K562 (cell line): ENCODE results near the gene INHBE. TPM values are rescaled to one million over a fixed set of nuclear protein-coding genes. Genes with fewer than 3 reads are reported as not detected.

ENCODE experiments used
- CBX2 ChIP-seq: fragments of 200-600 bp; sonication (generic); IDR thresholded peaks from one replicate; pipeline ENCODE4 v1.6.1; 2012; ENCODE audit warnings: mild to moderate bottlenecking, low read length, inconsistent platforms; ENCODE audit not compliant: insufficient read depth, poor library complexity, severe bottlenecking
- CREBBP ChIP-seq: IDR thresholded peaks from one replicate; pipeline ENCODE4 v1.6.1; 2012; ENCODE audit warnings: low read depth, mild to moderate bottlenecking, control low read depth, inconsistent platforms, low read length
- E2F6 ChIP-seq, 2 experiments: IDR thresholded peaks; 2 replicates each; pipeline ENCODE4 v1.6.1; 2011; ENCODE audit warnings: borderline replicate concordance in 1 of 2, control low read depth in 1 of 2, low read depth in 1 of 2, low read length in 1 of 2, mild to moderate bottlenecking in 1 of 2, mixed read lengths in 1 of 2, moderate library complexity in 1 of 2; ENCODE audit not compliant: insufficient read depth in 1 of 2, insufficient read length in 1 of 2, poor library complexity in 1 of 2, severe bottlenecking in 1 of 2; ENCODE audit errors: extremely low read depth in 1 of 2
- EHMT2 ChIP-seq: fragments of 450-650 bp; IDR thresholded peaks from 2 replicates; pipeline ENCODE4 v1.6.1; 2018; ENCODE audit warnings: antibody characterized with exemption
- ETV1 ChIP-seq: fragments of 450-650 bp; conservative IDR thresholded peaks from 2 replicates; pipeline ENCODE4 v1.6.1; 2016; ENCODE audit warnings: missing genetic modification characterization, control low read depth, low read depth, missing compliant biosample characterization
- FIP1L1 ChIP-seq: fragments of 200-400 bp; formaldehyde crosslinking; IDR thresholded peaks from 2 replicates; pipeline ENCODE4 v1.6.1; 2018; ENCODE audit warnings: mild to moderate bottlenecking, low read depth, low read length; ENCODE audit not compliant: poor library complexity, severe bottlenecking
- GABPB1 ChIP-seq: sonication (generic); formaldehyde crosslinking; IDR thresholded peaks from 2 replicates; pipeline ENCODE4 v1.8.0; 2022; ENCODE audit warnings: mild to moderate bottlenecking, missing genetic modification reagents
- HDAC2 ChIP-seq: fragments of 450-650 bp; IDR thresholded peaks from 2 replicates; pipeline ENCODE4 v1.6.1; 2016; ENCODE audit warnings: mild to moderate bottlenecking
- HDAC3 ChIP-seq: fragments of 450-650 bp; IDR thresholded peaks from 2 replicates; pipeline ENCODE4 v1.6.1; 2018; ENCODE audit warnings: borderline replicate concordance, mild to moderate bottlenecking, moderate library complexity; ENCODE audit not compliant: partially characterized antibody
- HMBOX1 ChIP-seq: sonication (generic); IDR thresholded peaks from 2 replicates; pipeline ENCODE4 v1.6.1; 2016
- HNRNPL ChIP-seq: fragments of 200-400 bp; formaldehyde crosslinking; IDR thresholded peaks from 2 replicates; pipeline ENCODE4 v1.6.1; 2017; ENCODE audit warnings: low read depth, mild to moderate bottlenecking, low read length
- JUN ChIP-seq, 2 experiments: sonication (generic) in 1 of 2; formaldehyde crosslinking in 1 of 2; IDR thresholded peaks; 2 replicates each; pipeline versions ENCODE4 v1.6.1 to v1.8.0; 2012 to 2022; ENCODE audit warnings: borderline replicate concordance in 2 of 2, mild to moderate bottlenecking in 2 of 2, improper control_type of control experiment in 1 of 2, low read depth in 1 of 2, low read length in 1 of 2, missing genetic modification reagents in 1 of 2
- L3MBTL2 ChIP-seq: fragments of 450-650 bp; IDR thresholded peaks from 2 replicates; pipeline ENCODE4 v1.6.1; 2016; ENCODE audit warnings: mild to moderate bottlenecking, moderate library complexity
- MAFG ChIP-seq: fragments of 450-650 bp; conservative IDR thresholded peaks from 2 replicates; pipeline ENCODE4 v1.6.1; 2016; ENCODE audit warnings: missing genetic modification characterization, missing compliant biosample characterization
- MCM2 ChIP-seq: fragments of 450-650 bp; IDR thresholded peaks from 2 replicates; pipeline ENCODE4 v1.6.1; 2017; ENCODE audit warnings: low read depth, mild to moderate bottlenecking
- MECOM ChIP-seq: fragments of 250-450 bp; sonication (Bioruptor Pico); IDR thresholded peaks from 2 replicates; pipeline ENCODE4 v1.8.0; 2022; ENCODE audit warnings: inconsistent platforms
- RAD51 ChIP-seq: fragments of 450-650 bp; IDR thresholded peaks from 2 replicates; pipeline ENCODE4 v1.7.1; 2016; ENCODE audit warnings: low read depth, mild to moderate bottlenecking, borderline replicate concordance
- SMARCA4 ChIP-seq: fragments of 450-650 bp; IDR thresholded peaks from 2 replicates; pipeline ENCODE4 v1.6.1; 2016
- SREBF1 ChIP-seq: fragments of 150-350 bp; IDR thresholded peaks from 2 replicates; pipeline ENCODE4 v1.6.1; 2014; ENCODE audit warnings: antibody characterized with exemption, low read depth, low read length, borderline replicate concordance
- TEAD1 ChIP-seq, 2 experiments: fragments of 450-650 bp in 1 of 2; sonication (generic) in 1 of 2; formaldehyde crosslinking; IDR thresholded peaks; 2 replicates each; pipeline versions ENCODE4 v1.4.0 to v1.8.0; 2020 to 2022; ENCODE audit warnings: mild to moderate bottlenecking in 2 of 2, missing genetic modification reagents in 1 of 2
- ZEB2 ChIP-seq: fragments of 450-650 bp; IDR thresholded peaks from 2 replicates; pipeline ENCODE4 v1.6.1; 2016
- ZNF561 ChIP-seq: fragments of 450-650 bp; formaldehyde crosslinking; conservative IDR thresholded peaks from 2 replicates; pipeline ENCODE4 v1.4.0; 2020; ENCODE audit warnings: mild to moderate bottlenecking, moderate library complexity
- ZNF589 ChIP-seq: fragments of 200-800 bp; sonication (Bioruptor generic); IDR thresholded peaks from 2 replicates; pipeline ENCODE4 v1.6.1; 2016; ENCODE audit warnings: low read depth, missing genetic modification characterization, missing compliant biosample characterization
- ZSCAN32 ChIP-seq: fragments of 450-650 bp; formaldehyde crosslinking; IDR thresholded peaks from 2 replicates; pipeline ENCODE4 v1.4.0; 2020; ENCODE audit warnings: mild to moderate bottlenecking, moderate library complexity
- polyA plus RNA-seq, 8 experiments: library from polyadenylated mRNA; depleted of rRNA in 4 of 8; stranded (reverse) in 5 of 8; unstranded in 3 of 8; fragments of >200 nt; fragmentation: Nextera tagmentation in 2 of 8; fragmentation: Illumina TruSeq in 1 of 8; extraction: Ambion mirVana in 2 of 8; extraction: Trizol in 1 of 8; gene quantifications; 2 replicates each; pipeline versions ENCODE4 v1.2.1 to v1.2.3, GENCODE V29; 2011 to 2014; ENCODE audit warnings: inconsistent platforms in 1 of 8, missing spikeins in 1 of 8
- total RNA-seq, 7 experiments: library from RNA; depleted of rRNA in 6 of 7; stranded (reverse); fragments of >200 nt in 6 of 7; fragmentation: Illumina TruSeq in 2 of 7; extraction: Trizol in 2 of 7; gene quantifications; 2 replicates each; pipeline versions ENCODE4 v1.2.1 to v1.2.3, GENCODE V29; 2011 to 2021; ENCODE audit warnings: low replicate concordance in 1 of 7
- TF ChIP-seq, protein P1 (sequence below): fragments of 450-650 bp; formaldehyde crosslinking; IDR thresholded peaks from 2 replicates; pipeline ENCODE4 v1.4.0; 2022; ENCODE audit warnings: mild to moderate bottlenecking, moderate library complexity

INHBE gene
- total and polyA plus RNA-seq, 9 of the 15 experiments (the other 6 are each of a cell fraction or from before 2014, with no cell fraction given): 0.94 to 9.9 (median 7.3) TPM

GRCh38 chr12:57454566-57455373, at the start of gene INHBE (continued):
- peak; percentile 93 for TF ChIP-seq ZSCAN32 (CRISPR knock-in tag)
- TF ChIP-seq E2F6 (IDR thresholded peaks at IDR 0.05; ENCODE audit: borderline replicate concordance in 1 of 2, extremely low read depth in 1 of 2, insufficient read depth in 1 of 2, insufficient read length in 1 of 2, low read depth in 1 of 2, low read length in 1 of 2, poor library complexity in 1 of 2, severe bottlenecking in 1 of 2): peak in 1 of 2 experiments; percentile 7
- peak; percentile 39 for TF ChIP-seq HDAC3
- TF ChIP-seq GABPB1 (CRISPR knock-in tag): peak; percentile 59
- 0 out of 2 replicates have a peak, but pooled peaks have one; percentile 9 for TF ChIP-seq RAD51
- peak; percentile 57; the same call in 1 of the 2 replicates for TF ChIP-seq MECOM (CRISPR knock-in tag)
- TF ChIP-seq CREBBP: no peak
- TF ChIP-seq ZNF589 (CRISPR knock-in tag): peak; percentile 76
- TF ChIP-seq HMBOX1: peak; percentile 52; the same call in 1 of the 2 replicates
- TF ChIP-seq SREBF1: 0 out of 2 replicates have a peak, but pooled peaks have one; percentile 12
- no peak for TF ChIP-seq FIP1L1
- TF ChIP-seq ZNF561 (CRISPR knock-in tag): 0 out of 2 replicates have a peak, but pooled peaks have one; percentile 24
- TF ChIP-seq TEAD1 (CRISPR knock-in tag; IDR thresholded peaks at IDR 0.05): peak in 1 of 2 experiments; percentile 49; a peak in 1 of 4 replicates
- TF ChIP-seq HNRNPL: no peak
- TF ChIP-seq SMARCA4: peak; percentile 27; the same call in 1 of the 2 replicates
- TF ChIP-seq HDAC2: peak; percentile 55; the same call in 1 of the 2 replicates
- peak; percentile 10; the same call in 1 of the 2 replicates for TF ChIP-seq EHMT2
- peak; percentile 47; the same call in 1 of the 2 replicates for TF ChIP-seq JUN (IDR thresholded peaks at IDR 0.05; ENCODE audit: borderline replicate concordance, low read depth, low read length)
- TF ChIP-seq JUN (CRISPR knock-in tag; IDR thresholded peaks at IDR 0.05; ENCODE audit: borderline replicate concordance): peak; percentile 30; the same call in 1 of the 2 replicates
- no peak for TF ChIP-seq MCM2
- 0 out of 2 replicates have a peak, but pooled peaks have one; percentile 2 for TF ChIP-seq MAFG (tag)
- TF ChIP-seq ETV1: peak; percentile 29; the same call in 1 of the 2 replicates
- TF ChIP-seq CBX2: no peak
- TF ChIP-seq L3MBTL2: peak; percentile 71
- TF ChIP-seq, protein P1, sequence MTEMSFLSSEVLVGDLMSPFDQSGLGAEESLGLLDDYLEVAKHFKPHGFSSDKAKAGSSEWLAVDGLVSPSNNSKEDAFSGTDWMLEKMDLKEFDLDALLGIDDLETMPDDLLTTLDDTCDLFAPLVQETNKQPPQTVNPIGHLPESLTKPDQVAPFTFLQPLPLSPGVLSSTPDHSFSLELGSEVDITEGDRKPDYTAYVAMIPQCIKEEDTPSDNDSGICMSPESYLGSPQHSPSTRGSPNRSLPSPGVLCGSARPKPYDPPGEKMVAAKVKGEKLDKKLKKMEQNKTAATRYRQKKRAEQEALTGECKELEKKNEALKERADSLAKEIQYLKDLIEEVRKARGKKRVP: peak; percentile 99
- 0 out of 2 replicates have a peak, but pooled peaks have one; percentile 53 for TF ChIP-seq ZEB2
